GM21576 (cell line): Measurements from ENCODE around the gene SYTL2.
"Not testable (repeated sequence)": the region's sequence is repeated elsewhere in the genome, so short reads cannot be mapped to it uniquely, and the experiment has no call there.

Source experiments
- ATAC-seq: cut with Tn5 transposase; IDR thresholded peaks from one replicate; pipeline ENCODE4 v1.9.1; 2021; ENCODE audit warnings: mild to moderate bottlenecking, moderate library complexity; ENCODE audit not compliant: unreplicated experiment

The SYTL2 gene

GRCh38 chr11:85698195-85698594, 112.7 kb downstream of the SYTL2 start:
- ATAC-seq = no peak

- ATAC-seq = no peak
Measured at GRCh38 chr11:85697747-85698146, 113.2 kb downstream of the SYTL2 start.

GRCh38 chr11:85695546-85695945, 115.4 kb downstream of the SYTL2 start:
- no peak for ATAC-seq

GRCh38 chr11:85694385-85694980, 116.5 kb downstream of the SYTL2 start:
- ATAC-seq = no peak

GRCh38 chr11:85685820-85686459, 125.0 kb downstream of the SYTL2 start, which contains the start of gene CCDC89:
Gene CCDC89 (minus strand): TSS chr11:85686195. CDS start chr11:85686130, 65 bp downstream.
- no peak for ATAC-seq

- no peak for ATAC-seq
Measured at GRCh38 chr11:85685125-85685819, 125.7 kb downstream of the SYTL2 start.

GRCh38 chr11:85682330-85683305, 128.3 kb downstream of the SYTL2 start:
- ATAC-seq = peak; percentile 62

- no peak for ATAC-seq
Measured at GRCh38 chr11:85680897-85681296, 130.0 kb downstream of the SYTL2 start.

GRCh38 chr11:85679576-85679975, 131.4 kb downstream of the SYTL2 start:
- ATAC-seq = no peak

GRCh38 chr11:85673393-85673792, 137.5 kb downstream of the SYTL2 start:
- no peak for ATAC-seq

GRCh38 chr11:85672105-85672902, 138.6 kb downstream of the SYTL2 start:
- ATAC-seq = no peak

GRCh38 chr11:85670949-85671663, 139.8 kb downstream of the SYTL2 start:
- ATAC-seq = not testable (repeated sequence)

- no peak for ATAC-seq
Measured at GRCh38 chr11:85668157-85668556, 142.8 kb downstream of the SYTL2 start.

GRCh38 chr11:85666687-85667086, 144.3 kb downstream of the SYTL2 start:
- no peak for ATAC-seq

- no peak for ATAC-seq
Measured at GRCh38 chr11:85665733-85666132, 145.2 kb downstream of the SYTL2 start.

GRCh38 chr11:85664615-85665481, 146.1 kb downstream of the SYTL2 start, which contains the start of gene CREBZF:
Gene CREBZF (minus strand): TSS chr11:85665129. CDS start chr11:85664875, 254 bp downstream.
- ATAC-seq = peak; percentile 88

- peak; percentile 69 for ATAC-seq
Measured at GRCh38 chr11:85663753-85664614, 147.0 kb downstream of the SYTL2 start.
